ENCODE data around the gene AP2A1. TPM values are rescaled to one million over a fixed set of nuclear protein-coding genes. Genes with fewer than 3 reads are reported as not detected.

AP2A1 gene
- total RNA-seq, 1 experiment from 2014 or later = 75.0 TPM

GRCh38 chr19:49792829-49793560 lies 26.2 kb downstream of the AP2A1 start:
- DNase-seq (ENCODE audit: low read depth) = no peak

GRCh38 chr19:49793561-49793840 lies 26.7 kb downstream of the AP2A1 start:
- peak; percentile 78 for DNase-seq (ENCODE audit: low read depth)

- no peak for DNase-seq (ENCODE audit: low read depth)
Measured at GRCh38 chr19:49795615-49796014, 28.8 kb downstream of the AP2A1 start.

- DNase-seq (ENCODE audit: low read depth) = no peak
Measured at GRCh38 chr19:49798574-49798973, 31.8 kb downstream of the AP2A1 start.

- DNase-seq (ENCODE audit: low read depth) = no peak
Measured at GRCh38 chr19:49799271-49799797, 32.5 kb downstream of the AP2A1 start.

GRCh38 chr19:49799798-49800376 lies 33.1 kb downstream of the AP2A1 start:
- no peak for DNase-seq (ENCODE audit: low read depth)

GRCh38 chr19:49800771-49801170 lies 34.0 kb downstream of the AP2A1 start:
- no peak for DNase-seq (ENCODE audit: low read depth)

GRCh38 chr19:49801401-49801888 lies 34.6 kb downstream of the AP2A1 start:
- no peak for DNase-seq (ENCODE audit: low read depth)

GRCh38 chr19:49801966-49802661 lies 35.3 kb downstream of the AP2A1 start:
- no peak for DNase-seq (ENCODE audit: low read depth)

- DNase-seq (ENCODE audit: low read depth) = no peak
Measured at GRCh38 chr19:49802836-49803528, 36.2 kb downstream of the AP2A1 start.

- no peak for DNase-seq (ENCODE audit: low read depth)
Measured at GRCh38 chr19:49803529-49803856, 36.7 kb downstream of the AP2A1 start.

- no peak for DNase-seq (ENCODE audit: low read depth)
Measured at GRCh38 chr19:49805822-49806619, 39.2 kb downstream of the AP2A1 start.

- DNase-seq (ENCODE audit: low read depth) = no peak
Measured at GRCh38 chr19:49806620-49806959, 39.8 kb downstream of the AP2A1 start.

- no peak for DNase-seq (ENCODE audit: low read depth)
Measured at GRCh38 chr19:49807058-49807903, 40.5 kb downstream of the AP2A1 start.

- no peak for DNase-seq (ENCODE audit: low read depth)
Measured at GRCh38 chr19:49807904-49808675, 41.3 kb downstream of the AP2A1 start.

- no peak for DNase-seq (ENCODE audit: low read depth)
Measured at GRCh38 chr19:49808711-49809159, 41.9 kb downstream of the AP2A1 start.

GRCh38 chr19:49809160-49809940 lies 42.5 kb downstream of the AP2A1 start:
- no peak for DNase-seq (ENCODE audit: low read depth)

- DNase-seq (ENCODE audit: low read depth) = no peak
Measured at GRCh38 chr19:49809941-49810389, 43.2 kb downstream of the AP2A1 start.
